ENCODE measurements around the gene TEX53. TPM values are rescaled to one million over a fixed set of nuclear protein-coding genes. Genes with fewer than 3 reads are reported as not detected.

Gene TEX53
- total RNA-seq, 1 donor from 2014 or later, result not detected

- Histone ChIP-seq H3K27me3 (no peaks in the 10 kb centered on the region), H3K36me3 (no peaks in the 10 kb centered on the region), H3K4me3 (no peak overlapping the region), H3K27ac (no peak overlapping the region), H3K9me3 (no peaks in the 10 kb centered on the region), H3K4me1 (peaks cover 15% of the 10 kb centered on the region)
- no peak for DNase-seq (ENCODE audit: extremely low spot score in 2 of 2)
- intact Hi-C loops (cut with DNase I), result no loop called here
- TF ChIP-seq CTCF (IDR thresholded peaks at IDR 0.05), result no peak
- no peak for TF ChIP-seq POLR2AphosphoS5 (IDR thresholded peaks at IDR 0.05; ENCODE audit: insufficient read depth in 1 of 2, low read depth in 1 of 2)
- no peak for TF ChIP-seq POLR2A (IDR thresholded peaks at IDR 0.05)
Observed at GRCh38 chr9:114687034-114687433, 29.4 kb upstream of the TEX53 start.

- no peak for DNase-seq (ENCODE audit: extremely low spot score in 2 of 2)
- intact Hi-C loops (cut with DNase I), result no loop called here
- H3K9me3 ChIP-seq, result no peaks in the 10 kb centered on the region
- H3K4me3 ChIP-seq, result no peak overlapping the region
- no peak for TF ChIP-seq POLR2AphosphoS5 (IDR thresholded peaks at IDR 0.05; ENCODE audit: insufficient read depth in 1 of 2, low read depth in 1 of 2)
- no peak for TF ChIP-seq POLR2A (IDR thresholded peaks at IDR 0.05)
- TF ChIP-seq CTCF (IDR thresholded peaks at IDR 0.05), result no peak
- peaks cover 6% of the 10 kb centered on the region for H3K4me1 ChIP-seq
- no peaks in the 10 kb centered on the region for H3K27me3 ChIP-seq
- H3K27ac ChIP-seq, result no peak overlapping the region
- no peaks in the 10 kb centered on the region for H3K36me3 ChIP-seq
Observed at GRCh38 chr9:114685951-114686350, 28.3 kb upstream of the TEX53 start.

GRCh38 chr9:114684036-114684435 is 26.4 kb upstream of the TEX53 start:
- no peaks in the 10 kb centered on the region for H3K36me3 ChIP-seq
- no peak overlapping the region for H3K4me3 ChIP-seq
- H3K27ac ChIP-seq, result no peak overlapping the region
- no peaks in the 10 kb centered on the region for H3K27me3 ChIP-seq
- H3K9me3 ChIP-seq, result no peaks in the 10 kb centered on the region
- intact Hi-C loops (cut with DNase I), result no loop called here
- DNase-seq (ENCODE audit: extremely low spot score in 2 of 2), result no peak
- TF ChIP-seq CTCF (IDR thresholded peaks at IDR 0.05) (no peak), POLR2A (IDR thresholded peaks at IDR 0.05) (no peak), POLR2AphosphoS5 (IDR thresholded peaks at IDR 0.05; ENCODE audit: insufficient read depth in 1 of 2, low read depth in 1 of 2) (no peak)
- H3K4me1 ChIP-seq, result no peaks in the 10 kb centered on the region

GRCh38 chr9:114682846-114683245 is 25.2 kb upstream of the TEX53 start:
- H3K4me3 ChIP-seq, result no peak overlapping the region
- H3K4me1 ChIP-seq, result no peaks in the 10 kb centered on the region

More at GRCh38 chr9:114682846-114683245, 25.2 kb upstream of the TEX53 start:
- DNase-seq (ENCODE audit: extremely low spot score in 2 of 2), result no peak
- no peaks in the 10 kb centered on the region for H3K36me3 ChIP-seq
- TF ChIP-seq POLR2A (IDR thresholded peaks at IDR 0.05) (no peak), CTCF (IDR thresholded peaks at IDR 0.05) (no peak), POLR2AphosphoS5 (IDR thresholded peaks at IDR 0.05; ENCODE audit: insufficient read depth in 1 of 2, low read depth in 1 of 2) (no peak)
- H3K9me3 ChIP-seq, result no peaks in the 10 kb centered on the region
- intact Hi-C loops (cut with DNase I), result no loop called here
- H3K27me3 ChIP-seq, result no peaks in the 10 kb centered on the region
- no peak overlapping the region for H3K27ac ChIP-seq

Measured in vagina (tissue), 2 donors.